NT2/D1 (cell line): ENCODE data around the gene EGLN2.

Source experiments
- SUZ12 ChIP-seq: IDR thresholded peaks from 2 replicates; pipeline ENCODE4 v1.6.1; 2011; ENCODE audit not compliant: insufficient read length, insufficient read depth; ENCODE audit errors: extremely low read depth
- YY1 ChIP-seq: IDR thresholded peaks from 2 replicates; pipeline ENCODE4 v1.6.1; 2011; ENCODE audit not compliant: insufficient read length, insufficient read depth
- ZNF274 ChIP-seq: IDR thresholded peaks from 2 replicates; pipeline ENCODE4 v1.6.1; 2011; ENCODE audit warnings: mild to moderate bottlenecking, low read depth, low read length

DNA sequence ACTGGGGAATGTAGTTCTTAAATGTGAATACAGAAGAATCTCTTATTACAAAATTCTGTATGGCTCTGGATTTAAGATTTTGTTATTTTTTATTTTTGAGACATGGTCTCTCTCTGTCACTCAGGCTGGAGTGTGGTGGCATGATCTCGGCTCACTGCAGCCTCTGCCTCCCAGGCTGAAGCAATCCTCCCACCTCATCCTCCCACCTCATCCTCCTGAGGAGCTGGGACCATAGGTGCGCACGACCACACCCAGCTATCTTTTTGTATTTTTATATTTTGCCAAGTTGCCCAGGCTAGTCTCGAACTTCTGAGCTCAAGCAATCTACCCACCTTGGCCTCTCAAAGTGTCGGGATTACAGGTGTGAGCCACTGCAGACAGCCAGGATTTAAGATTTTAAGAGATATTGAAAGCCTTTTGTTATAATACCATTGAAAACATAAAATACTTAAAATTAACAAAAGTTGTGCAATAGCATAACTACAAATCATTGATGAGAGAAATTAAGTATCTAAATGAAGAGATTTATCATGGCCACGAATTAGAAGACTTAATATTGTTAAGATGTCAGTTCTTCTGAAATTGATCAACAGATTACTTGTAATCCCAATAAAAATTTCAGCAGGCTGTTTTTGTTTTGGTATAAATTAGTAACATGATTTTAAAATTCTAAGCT lies 37.9 kb downstream of the EGLN2 start:
- TF ChIP-seq YY1, result no peak
- no peak for TF ChIP-seq ZNF274
- no peak for TF ChIP-seq SUZ12
